Brain microvascular endothelial cell (primary cell): ENCODE measurements around the gene CBLC.

Source experiments
- DNase-seq: peaks from one replicate; pipeline ENCODE4 v3.0.0-alpha.2; 2020
- H3K27ac ChIP-seq: fragments of 250-450 bp; sonication (Bioruptor Pico); 2 replicates; pipeline ENCODE4 v1.5.1; 2020; ENCODE audit warnings: mild to moderate bottlenecking, moderate library complexity
- H3K27me3 ChIP-seq: fragments of 250-450 bp; sonication (Bioruptor Pico); replicated peaks from 2 replicates; pipeline ENCODE4 v1.5.1; 2020; ENCODE audit warnings: mild to moderate bottlenecking
- H3K36me3 ChIP-seq: fragments of 250-450 bp; sonication (Bioruptor Pico); replicated peaks from 2 replicates; pipeline ENCODE4 v1.5.1; 2020; ENCODE audit warnings: mild to moderate bottlenecking
- H3K4me3 ChIP-seq: 2 replicates; pipeline ENCODE4 v1.5.1; 2011; ENCODE audit warnings: low read depth, mild to moderate bottlenecking, control low read depth, low read length, moderate library complexity
- CTCF ChIP-seq: IDR thresholded peaks from 2 replicates; pipeline ENCODE4 v1.5.1; 2011; ENCODE audit warnings: low read depth, mild to moderate bottlenecking, moderate library complexity, low read length, control low read depth, inconsistent platforms; ENCODE audit errors: missing control alignments
- in situ Hi-C: cut with HindIII; loops from 2 replicates; pipeline ENCODE4 v1.10.0; 2017; ENCODE audit warnings: low sequenced_read_pairs, low pct_ligation_motif_present

The CBLC gene

DNA sequence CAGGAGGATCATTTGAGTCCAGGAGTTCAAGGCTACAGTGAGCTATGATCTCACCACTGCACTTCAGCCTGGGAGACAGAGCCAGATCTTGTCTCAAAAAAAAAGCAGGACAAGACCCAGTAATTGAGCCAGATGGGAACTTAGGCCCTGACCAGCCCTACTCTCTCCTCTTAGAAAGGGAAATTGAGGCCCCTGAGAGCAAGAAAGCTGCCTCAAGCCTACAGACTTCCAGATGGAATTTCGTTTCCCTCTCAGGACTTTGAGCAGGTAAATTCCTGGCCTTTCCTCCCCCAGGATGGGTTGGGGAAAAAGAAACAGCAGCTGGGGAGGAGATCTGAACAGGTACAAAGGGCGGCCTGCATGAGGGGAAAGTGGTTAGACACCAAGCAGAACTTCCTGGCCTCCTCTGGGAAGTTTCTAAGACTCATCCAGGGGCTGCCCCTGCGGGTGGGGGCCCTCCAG, 32.8 kb upstream of the CBLC start:
- H3K27me3 ChIP-seq = no peaks in the 10 kb centered on the region
- in situ Hi-C loops = no loop called here
- no peak for DNase-seq
- H3K27ac ChIP-seq = peak overlapping the region; percentile 8
- no peak overlapping the region for H3K4me3 ChIP-seq
- TF ChIP-seq CTCF = no peak
- H3K36me3 ChIP-seq = peaks cover 1% of the 10 kb centered on the region

DNA sequence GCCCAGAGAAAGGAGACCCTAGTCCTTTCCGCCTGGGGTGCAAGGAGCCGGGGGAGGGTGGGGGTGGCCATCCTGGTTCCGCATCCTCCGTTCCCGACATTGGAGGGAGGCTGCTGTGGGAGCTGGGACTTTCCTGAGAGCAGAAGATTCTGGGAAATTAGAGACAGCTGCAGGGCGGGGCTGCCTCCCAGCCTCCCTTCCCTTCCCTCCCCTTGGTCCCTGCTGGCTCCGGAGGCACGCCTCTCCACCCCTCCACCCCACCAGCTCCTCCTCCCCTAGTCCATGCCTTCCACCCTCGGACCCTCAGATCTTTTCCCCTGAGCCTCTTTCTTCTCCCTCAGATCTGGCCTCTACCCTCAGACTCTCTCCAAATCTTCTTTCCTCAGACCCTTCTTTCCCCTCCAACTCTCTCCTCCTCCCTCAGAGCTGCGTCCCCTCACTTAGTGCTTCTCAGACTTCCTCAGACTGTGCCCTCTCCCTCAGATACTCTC, 32.3 kb upstream of the CBLC start:
- Histone ChIP-seq H3K27ac (peak overlapping the region; percentile 8), H3K27me3 (no peaks in the 10 kb centered on the region), H3K4me3 (no peak overlapping the region), H3K36me3 (peaks cover 3% of the 10 kb centered on the region)
- no peak for TF ChIP-seq CTCF
- no peak for DNase-seq
- in situ Hi-C loops = no loop called here

GRCh38 chr19:44745887-44746600, 31.6 kb upstream of the CBLC start:
- Histone ChIP-seq H3K27me3 (no peaks in the 10 kb centered on the region), H3K27ac (no peak overlapping the region), H3K36me3 (peaks cover 4% of the 10 kb centered on the region), H3K4me3 (no peak overlapping the region)
- in situ Hi-C loops = no loop called here
- DNase-seq = no peak
- no peak for TF ChIP-seq CTCF

GRCh38 chr19:44746616-44746945, 31.1 kb upstream of the CBLC start:
- TF ChIP-seq CTCF = no peak
- H3K27me3 ChIP-seq = no peaks in the 10 kb centered on the region
- in situ Hi-C loops = no loop called here
- peaks cover 9% of the 10 kb centered on the region for H3K36me3 ChIP-seq
- no peak overlapping the region for H3K27ac ChIP-seq
- DNase-seq = no peak
- no peak overlapping the region for H3K4me3 ChIP-seq

DNA sequence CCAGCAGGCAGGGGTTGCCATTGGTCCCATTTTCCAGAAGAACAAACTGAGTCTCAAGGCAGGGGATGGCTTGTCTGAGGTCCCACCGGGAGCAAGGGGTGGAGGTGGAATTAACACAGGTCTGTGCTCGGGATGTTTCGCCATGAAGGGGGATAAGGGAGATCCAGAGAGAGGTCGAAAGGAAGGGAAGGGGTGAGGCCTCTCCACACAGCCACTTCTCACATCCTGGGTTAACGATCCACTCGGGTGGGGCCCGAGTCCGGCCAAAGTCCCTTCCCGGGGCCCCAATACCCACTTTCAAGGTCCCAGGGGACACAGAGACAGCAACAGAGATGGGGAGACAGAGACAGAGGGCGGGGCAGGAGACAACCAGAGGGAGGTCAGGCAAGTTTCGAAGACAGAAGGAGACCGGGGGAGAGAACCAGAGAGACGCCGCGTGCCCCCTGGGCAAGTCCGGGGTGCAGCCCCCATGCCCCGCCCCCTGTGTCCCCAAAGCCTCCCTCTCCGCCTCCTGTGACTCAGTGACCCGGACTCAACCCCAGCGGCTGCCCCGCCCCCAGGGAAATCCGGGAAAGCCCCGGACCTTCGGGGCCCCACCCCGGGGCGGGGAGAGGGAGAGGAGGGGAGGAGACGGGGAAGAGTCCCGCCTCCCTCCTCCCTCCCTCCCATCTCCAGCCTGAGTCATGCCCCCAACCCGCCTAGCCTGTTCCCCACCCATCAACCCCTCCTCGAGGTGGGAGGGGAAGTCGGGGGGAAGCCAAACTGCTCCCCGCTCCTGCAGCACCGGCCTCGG, 30.5 kb upstream of the CBLC start:
- in situ Hi-C loops = no loop called here
- H3K36me3 ChIP-seq = peaks cover 11% of the 10 kb centered on the region
- H3K27ac ChIP-seq = peak overlapping the region; percentile 70
- DNase-seq = peak; percentile 87
- TF ChIP-seq CTCF = no peak
- no peaks in the 10 kb centered on the region for H3K27me3 ChIP-seq
- H3K4me3 ChIP-seq = peak overlapping the region; percentile 65
